Dermis blood vessel endothelial cell (primary cell): Measurements from ENCODE around the gene PRKCZ. TPM values are rescaled to one million over a fixed set of nuclear protein-coding genes. Genes with fewer than 3 reads are reported as not detected.
A peak's percentile ranks its signal among the peaks of the same experiment; 100 is the strongest.
"Not testable (repeated sequence)": the region's sequence is repeated elsewhere in the genome, so short reads cannot be mapped to it uniquely, and the experiment has no call there.

Experiments used
- DNase-seq: peaks from one replicate; pipeline ENCODE4 v3.0.0; 2010
- total RNA-seq: library from RNA; depleted of rRNA; stranded (reverse); fragments of >200 nt; gene quantifications from 2 replicates; pipeline ENCODE4 v1.2.3, GENCODE V29; 2014

PRKCZ gene
- total RNA-seq, 1 donor from 2014 or later = 22.8 TPM

- peak; percentile 23 for DNase-seq
Observed at GRCh38 chr1:2088458-2088857, 38.2 kb downstream of the PRKCZ start.

- no peak for DNase-seq
Observed at GRCh38 chr1:2089051-2089450, 38.8 kb downstream of the PRKCZ start.

- no peak for DNase-seq
Observed at GRCh38 chr1:2090216-2090890, 40.1 kb downstream of the PRKCZ start.

GRCh38 chr1:2091611-2092604 lies 41.7 kb downstream of the PRKCZ start:
- DNase-seq = peak; percentile 68

- DNase-seq = no peak
Observed at GRCh38 chr1:2093055-2093454, 42.8 kb downstream of the PRKCZ start.

- no peak for DNase-seq
Observed at GRCh38 chr1:2093636-2094035, 43.4 kb downstream of the PRKCZ start.

GRCh38 chr1:2094269-2095158 lies 44.3 kb downstream of the PRKCZ start:
- not testable (repeated sequence) for DNase-seq

- no peak for DNase-seq
Observed at GRCh38 chr1:2095394-2095793, 45.2 kb downstream of the PRKCZ start.

- no peak for DNase-seq
Observed at GRCh38 chr1:2095981-2096736, 45.9 kb downstream of the PRKCZ start.

GRCh38 chr1:2097386-2098300 lies 47.4 kb downstream of the PRKCZ start:
- DNase-seq = no peak

GRCh38 chr1:2098301-2098698 lies 48.1 kb downstream of the PRKCZ start:
- no peak for DNase-seq

- no peak for DNase-seq
Observed at GRCh38 chr1:2098839-2099785, 48.9 kb downstream of the PRKCZ start.

- DNase-seq = no peak
Observed at GRCh38 chr1:2099886-2100779, 49.9 kb downstream of the PRKCZ start.

- DNase-seq = no peak
Observed at GRCh38 chr1:2100780-2101108, 50.5 kb downstream of the PRKCZ start.

GRCh38 chr1:2101531-2101930 lies 51.3 kb downstream of the PRKCZ start:
- DNase-seq = no peak

- no peak for DNase-seq
Observed at GRCh38 chr1:2101946-2102345, 51.7 kb downstream of the PRKCZ start.

- DNase-seq = no peak
Observed at GRCh38 chr1:2102753-2103152, 52.5 kb downstream of the PRKCZ start.

GRCh38 chr1:2103266-2103900 lies 53.2 kb downstream of the PRKCZ start:
- no peak for DNase-seq
